Panc1 (cell line): ENCODE data around the gene MRPS34. TPM values are rescaled to one million over a fixed set of nuclear protein-coding genes. Genes with fewer than 3 reads are reported as not detected.

Source experiments
- ATAC-seq: fragments of 200-7000 bp; cut with Tn5 transposase; 2 replicates; pipeline ENCODE4 v1.9.1; 2020; ENCODE audit warnings: mild to moderate bottlenecking, moderate library complexity
- BruUV-seq: library from RNA; stranded (reverse); fragments of 400-500 nt; replicated peaks from 2 replicates; lab custom pipeline; 2021; lab: Mats Ljungman, UMichigan
- CTCF ChIA-PET: fragments of 300-600 bp; sonication (Branson Sonifier 250); formaldehyde crosslinking; loops from one replicate; lab custom pipeline; 2022; ENCODE audit warnings: antibody characterized with exemption; lab: Charles Lee
- POLR2A ChIA-PET: fragments of 300-600 bp; sonication (Branson Sonifier 250); formaldehyde crosslinking; loops from one replicate; lab custom pipeline; 2022; ENCODE audit warnings: antibody characterized with exemption; lab: Charles Lee
- DNase-seq: peaks from one replicate; pipeline ENCODE4 v3.0.0-alpha.2; 2010; ENCODE audit warnings: low read depth, low spot score
- H3K27ac ChIP-seq: 2 replicates; pipeline ENCODE4 v1.5.1; 2011; ENCODE audit warnings: mild to moderate bottlenecking, low read length, inconsistent platforms
- H3K27me3 ChIP-seq: fragments of 200-500 bp; sonication (Bioruptor generic); 2 replicates; pipeline ENCODE4 v1.6.0; 2014; ENCODE audit warnings: low read length, inconsistent platforms; ENCODE audit not compliant: control insufficient read depth, insufficient read depth
- H3K36me3 ChIP-seq: fragments of 200-500 bp; sonication (Bioruptor generic); 2 replicates; pipeline ENCODE4 v1.5.1; 2014; ENCODE audit warnings: inconsistent platforms, mild to moderate bottlenecking, low read length, moderate library complexity; ENCODE audit not compliant: control insufficient read depth, insufficient read depth
- H3K4me1 ChIP-seq: 2 replicates; pipeline ENCODE4 v1.5.1; 2011; ENCODE audit warnings: inconsistent platforms, mild to moderate bottlenecking, low read length, moderate library complexity; ENCODE audit not compliant: control insufficient read depth, insufficient read depth
- H3K4me3 ChIP-seq, 2 experiments: 2 replicates each; pipeline ENCODE4 v1.5.1; 2011 to 2012; ENCODE audit warnings: low read depth in 2 of 2, low read length in 2 of 2, mild to moderate bottlenecking in 2 of 2, inconsistent platforms in 1 of 2, moderate library complexity in 1 of 2
- H3K9me3 ChIP-seq: fragments of 200-500 bp; sonication (Bioruptor generic); 2 replicates; pipeline ENCODE4 v1.5.1; 2014; ENCODE audit warnings: low read depth, mild to moderate bottlenecking, inconsistent platforms, low read length, moderate library complexity; ENCODE audit not compliant: control insufficient read depth, insufficient read depth
- TCF7L2 ChIP-seq: IDR thresholded peaks from 2 replicates; pipeline ENCODE4 v1.6.1; 2011; ENCODE audit warnings: mild to moderate bottlenecking, low read depth, low read length, inconsistent platforms
- in situ Hi-C: cut with HindIII; loops from 2 replicates; pipeline ENCODE4 v1.10.0; 2016; ENCODE audit warnings: low sequenced_read_pairs, low pct_unique_long_range_greater_than_20kb
- intact Hi-C: fragments of 100-400 bp; cut with micrococcal nuclease; formaldehyde crosslinking; loops from one replicate; pipeline ENCODE4 v1.10.0; 2022; ENCODE audit not compliant: unreplicated experiment
- total RNA-seq: library from RNA; stranded (reverse); gene quantifications from one replicate; pipeline ENCODE4 v1.2.1, GENCODE V29; 2021; ENCODE audit not compliant: unreplicated experiment
- TF ChIP-seq, protein P1 (sequence below): fragments of 450-650 bp; IDR thresholded peaks from 2 replicates; pipeline ENCODE4 v1.5.1; 2017; ENCODE audit warnings: mild to moderate bottlenecking
- TF ChIP-seq, protein P2 (sequence below), 2 experiments: IDR thresholded peaks; 2 replicates each; pipeline ENCODE4 v1.6.1; 2011 to 2012; ENCODE audit warnings: low read depth in 2 of 2, control low read depth in 1 of 2, low read length in 1 of 2, mild to moderate bottlenecking in 1 of 2, moderate library complexity in 1 of 2; ENCODE audit not compliant: insufficient read depth in 1 of 2

The MRPS34 gene
- total RNA-seq, 1 experiment from 2014 or later: 187 TPM

- in situ Hi-C loops (no loop called here), intact Hi-C loops (no loop called here)
- H3K27me3 ChIP-seq: no peaks in the 10 kb centered on the region
- TF ChIP-seq, protein P1, sequence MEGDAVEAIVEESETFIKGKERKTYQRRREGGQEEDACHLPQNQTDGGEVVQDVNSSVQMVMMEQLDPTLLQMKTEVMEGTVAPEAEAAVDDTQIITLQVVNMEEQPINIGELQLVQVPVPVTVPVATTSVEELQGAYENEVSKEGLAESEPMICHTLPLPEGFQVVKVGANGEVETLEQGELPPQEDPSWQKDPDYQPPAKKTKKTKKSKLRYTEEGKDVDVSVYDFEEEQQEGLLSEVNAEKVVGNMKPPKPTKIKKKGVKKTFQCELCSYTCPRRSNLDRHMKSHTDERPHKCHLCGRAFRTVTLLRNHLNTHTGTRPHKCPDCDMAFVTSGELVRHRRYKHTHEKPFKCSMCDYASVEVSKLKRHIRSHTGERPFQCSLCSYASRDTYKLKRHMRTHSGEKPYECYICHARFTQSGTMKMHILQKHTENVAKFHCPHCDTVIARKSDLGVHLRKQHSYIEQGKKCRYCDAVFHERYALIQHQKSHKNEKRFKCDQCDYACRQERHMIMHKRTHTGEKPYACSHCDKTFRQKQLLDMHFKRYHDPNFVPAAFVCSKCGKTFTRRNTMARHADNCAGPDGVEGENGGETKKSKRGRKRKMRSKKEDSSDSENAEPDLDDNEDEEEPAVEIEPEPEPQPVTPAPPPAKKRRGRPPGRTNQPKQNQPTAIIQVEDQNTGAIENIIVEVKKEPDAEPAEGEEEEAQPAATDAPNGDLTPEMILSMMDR: no peak
- TF ChIP-seq, protein P2, sequence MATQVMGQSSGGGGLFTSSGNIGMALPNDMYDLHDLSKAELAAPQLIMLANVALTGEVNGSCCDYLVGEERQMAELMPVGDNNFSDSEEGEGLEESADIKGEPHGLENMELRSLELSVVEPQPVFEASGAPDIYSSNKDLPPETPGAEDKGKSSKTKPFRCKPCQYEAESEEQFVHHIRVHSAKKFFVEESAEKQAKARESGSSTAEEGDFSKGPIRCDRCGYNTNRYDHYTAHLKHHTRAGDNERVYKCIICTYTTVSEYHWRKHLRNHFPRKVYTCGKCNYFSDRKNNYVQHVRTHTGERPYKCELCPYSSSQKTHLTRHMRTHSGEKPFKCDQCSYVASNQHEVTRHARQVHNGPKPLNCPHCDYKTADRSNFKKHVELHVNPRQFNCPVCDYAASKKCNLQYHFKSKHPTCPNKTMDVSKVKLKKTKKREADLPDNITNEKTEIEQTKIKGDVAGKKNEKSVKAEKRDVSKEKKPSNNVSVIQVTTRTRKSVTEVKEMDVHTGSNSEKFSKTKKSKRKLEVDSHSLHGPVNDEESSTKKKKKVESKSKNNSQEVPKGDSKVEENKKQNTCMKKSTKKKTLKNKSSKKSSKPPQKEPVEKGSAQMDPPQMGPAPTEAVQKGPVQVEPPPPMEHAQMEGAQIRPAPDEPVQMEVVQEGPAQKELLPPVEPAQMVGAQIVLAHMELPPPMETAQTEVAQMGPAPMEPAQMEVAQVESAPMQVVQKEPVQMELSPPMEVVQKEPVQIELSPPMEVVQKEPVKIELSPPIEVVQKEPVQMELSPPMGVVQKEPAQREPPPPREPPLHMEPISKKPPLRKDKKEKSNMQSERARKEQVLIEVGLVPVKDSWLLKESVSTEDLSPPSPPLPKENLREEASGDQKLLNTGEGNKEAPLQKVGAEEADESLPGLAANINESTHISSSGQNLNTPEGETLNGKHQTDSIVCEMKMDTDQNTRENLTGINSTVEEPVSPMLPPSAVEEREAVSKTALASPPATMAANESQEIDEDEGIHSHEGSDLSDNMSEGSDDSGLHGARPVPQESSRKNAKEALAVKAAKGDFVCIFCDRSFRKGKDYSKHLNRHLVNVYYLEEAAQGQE (IDR thresholded peaks at IDR 0.05; ENCODE audit: insufficient read depth in 1 of 2, low read depth in 2 of 2, low read length in 1 of 2): no peak
- no peak for TF ChIP-seq TCF7L2
- H3K27ac ChIP-seq: no peak overlapping the region
- no TSS peak for BruUV-seq
- POLR2A ChIA-PET: no interaction called here
- DNase-seq: no peak
- CTCF ChIA-PET: no interaction called here
- peaks cover 3% of the 10 kb centered on the region; the same call in 1 of the 2 replicates for H3K36me3 ChIP-seq
- no peak for ATAC-seq
- H3K4me1 ChIP-seq: peaks cover 5% of the 10 kb centered on the region
- H3K9me3 ChIP-seq: no peaks in the 10 kb centered on the region
- H3K4me3 ChIP-seq: no peak overlapping the region
Observed at GRCh38 chr16:1785846-1786170, 12.9 kb upstream of the MRPS34 start.

DNA sequence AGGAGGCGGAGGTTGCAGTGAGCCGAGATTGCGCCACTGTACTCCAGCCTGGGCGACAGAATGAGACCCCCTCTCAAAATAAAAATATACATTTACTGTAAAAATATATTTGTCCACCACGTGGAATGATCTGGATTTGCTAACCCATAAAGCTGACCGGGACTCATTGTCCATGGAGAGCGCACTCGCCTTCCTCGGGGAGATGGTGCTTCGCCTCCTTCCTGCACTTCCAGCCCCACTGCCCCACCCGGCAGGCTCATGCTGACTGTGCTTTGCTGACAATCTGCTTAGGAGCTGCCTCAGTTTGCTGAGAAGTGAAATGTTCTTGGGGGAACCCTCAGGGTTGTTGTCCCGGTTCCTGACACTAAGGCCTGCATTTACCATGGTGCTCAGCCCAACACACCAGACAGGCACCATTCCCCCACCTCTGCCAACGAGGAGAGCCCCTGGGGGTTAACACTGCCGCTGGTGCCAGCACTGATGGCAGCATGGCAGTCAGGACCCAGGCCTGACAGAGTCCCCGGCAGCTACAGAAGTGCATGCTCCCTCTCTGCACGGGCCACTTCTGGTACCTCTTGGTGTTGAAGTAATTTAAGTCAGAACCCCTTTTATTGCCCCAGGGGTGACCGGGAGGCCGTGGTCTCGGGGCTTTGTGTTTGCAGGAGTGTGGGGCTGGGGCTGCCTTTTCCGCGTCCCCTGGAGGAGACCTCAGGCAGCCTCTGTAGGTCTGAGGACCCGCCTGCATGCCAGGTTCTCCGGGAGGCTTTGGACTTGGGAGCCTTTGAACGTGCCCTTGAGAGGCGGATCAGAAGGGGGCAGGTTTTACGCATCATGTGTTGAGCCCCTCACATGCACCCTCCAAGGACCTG lies 12.3 kb upstream of the MRPS34 start:
- Histone ChIP-seq H3K4me1 (peaks cover 9% of the 10 kb centered on the region), H3K36me3 (peaks cover 3% of the 10 kb centered on the region; the same call in 1 of the 2 replicates), H3K27me3 (no peaks in the 10 kb centered on the region), H3K27ac (no peak overlapping the region), H3K4me3 (no peak overlapping the region), H3K9me3 (no peaks in the 10 kb centered on the region)
- no peak for DNase-seq
- TF ChIP-seq, protein P2 (IDR thresholded peaks at IDR 0.05; ENCODE audit: insufficient read depth in 1 of 2, low read depth in 2 of 2, low read length in 1 of 2): no peak
- TF ChIP-seq, protein P1: no peak
- TF ChIP-seq TCF7L2: no peak
- BruUV-seq: TSS peak; percentile 33
- no peak for ATAC-seq
- ChIA-PET CTCF (interaction anchor here (0.6 kb wide), 1 partner anchor 110 kb away, joined by 3 read pairs; no protein-coding TSS in a partner anchor), POLR2A (no interaction called here)
- intact Hi-C loops (no loop called here), in situ Hi-C loops (no loop called here)
